NB4 (cell line): ENCODE results near the gene SEPSECS.

ENCODE experiments used
- DNase-seq: peaks from one replicate; pipeline ENCODE4 v3.0.0; 2010; ENCODE audit warnings: low read depth
- H3K4me3 ChIP-seq: one replicate; pipeline ENCODE4 v1.5.1; 2011; ENCODE audit warnings: mild to moderate bottlenecking, low read depth, low read length, moderate library complexity
- CTCF ChIP-seq: IDR thresholded peaks from one replicate; pipeline ENCODE4 v1.5.1; 2012; ENCODE audit warnings: low read depth, low read length
- MAX ChIP-seq: IDR thresholded peaks from 2 replicates; pipeline ENCODE4 v1.6.1; 2011; ENCODE audit warnings: low read depth, low read length
- MYC ChIP-seq: IDR thresholded peaks from 2 replicates; pipeline ENCODE4 v1.6.1; 2011; ENCODE audit warnings: low read depth, low read length
- POLR2A ChIP-seq: IDR thresholded peaks from 2 replicates; pipeline ENCODE4 v1.6.1; 2011; ENCODE audit warnings: mild to moderate bottlenecking; ENCODE audit not compliant: insufficient read length; ENCODE audit errors: extremely low read depth

The SEPSECS gene

GRCh38 chr4:25162566-25162965 is 2.3 kb upstream of the SEPSECS start:
- DNase-seq, result no peak
- TF ChIP-seq MYC (no peak), MAX (no peak), CTCF (no peak), POLR2A (no peak)
- peak overlapping the region; percentile 82 for H3K4me3 ChIP-seq

- peak overlapping the region; percentile 82 for H3K4me3 ChIP-seq
- peak; percentile 57 for DNase-seq
- TF ChIP-seq MYC (no peak), POLR2A (no peak), MAX (no peak), CTCF (no peak)
Observed at GRCh38 chr4:25161593-25161950, 1.3 kb upstream of the SEPSECS start.

- peak overlapping the region; percentile 82 for H3K4me3 ChIP-seq
- TF ChIP-seq MYC (0 out of 2 replicates have a peak, but pooled peaks have one; percentile 13), MAX (peak; percentile 80), POLR2A (no peak), CTCF (no peak)
- DNase-seq, result peak; percentile 32
Observed at GRCh38 chr4:25160714-25161592, 704 bp upstream of the SEPSECS start.

GRCh38 chr4:25158817-25159216 is 1.4 kb downstream of the SEPSECS start:
- peak; percentile 59 for DNase-seq
- peak overlapping the region; percentile 82 for H3K4me3 ChIP-seq
- TF ChIP-seq POLR2A, result no peak
- no peak for TF ChIP-seq MAX
- no peak for TF ChIP-seq MYC
- TF ChIP-seq CTCF, result no peak

- no peak overlapping the region for H3K4me3 ChIP-seq
- peak; percentile 63 for DNase-seq
- TF ChIP-seq MYC, result 0 out of 2 replicates have a peak, but pooled peaks have one; percentile 17
- TF ChIP-seq MAX, result no peak
- no peak for TF ChIP-seq POLR2A
- TF ChIP-seq CTCF, result no peak
Observed at GRCh38 chr4:25157081-25157480, 3.2 kb downstream of the SEPSECS start.
